Measurements from ENCODE around the gene RAP1GAP2.

The RAP1GAP2 gene

DNA sequence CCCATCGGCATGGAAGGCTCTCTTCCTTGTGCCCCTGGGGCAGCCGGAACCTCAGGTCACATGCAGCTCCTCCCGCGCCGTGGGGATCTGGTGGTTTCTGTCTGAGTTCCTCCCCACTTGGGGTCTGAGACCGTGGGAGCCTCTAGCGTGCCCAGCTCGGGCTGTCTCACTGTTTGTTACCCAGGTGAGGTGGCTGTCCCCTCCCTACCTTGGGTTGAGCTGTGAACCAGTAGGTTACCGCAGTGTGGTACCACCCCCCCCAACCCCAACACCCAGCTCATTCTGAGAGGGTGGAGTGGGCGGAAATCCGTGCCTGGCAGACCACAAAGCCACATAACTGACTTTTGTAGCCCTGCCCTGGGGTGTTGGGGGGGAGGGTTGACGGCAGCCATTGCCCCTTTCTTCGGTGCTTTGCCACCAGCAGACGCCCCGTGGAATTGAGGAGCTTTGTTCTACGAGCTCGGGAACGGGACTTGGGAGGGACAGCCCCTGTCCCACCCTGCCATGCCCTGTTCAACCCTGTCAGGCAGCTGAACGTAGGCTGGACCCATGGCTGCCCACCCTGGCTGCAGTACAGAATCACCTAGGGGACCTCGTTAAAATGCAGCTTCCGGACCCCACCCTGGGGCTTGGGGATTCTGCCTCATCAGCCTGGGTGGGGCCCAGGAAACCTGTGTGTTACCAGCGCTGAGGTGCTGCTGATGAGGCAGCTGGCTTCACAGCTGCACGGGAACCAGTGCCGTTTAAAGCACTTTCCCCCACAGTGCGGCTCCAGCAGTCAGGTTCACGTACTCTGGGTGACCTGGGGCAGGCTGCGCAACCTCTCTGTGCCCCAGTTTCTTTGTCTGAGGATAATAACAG lies 18.5 kb downstream of the RAP1GAP2 start:
- peak; percentile 35 to 49 (median 48) for DNase-seq

DNA sequence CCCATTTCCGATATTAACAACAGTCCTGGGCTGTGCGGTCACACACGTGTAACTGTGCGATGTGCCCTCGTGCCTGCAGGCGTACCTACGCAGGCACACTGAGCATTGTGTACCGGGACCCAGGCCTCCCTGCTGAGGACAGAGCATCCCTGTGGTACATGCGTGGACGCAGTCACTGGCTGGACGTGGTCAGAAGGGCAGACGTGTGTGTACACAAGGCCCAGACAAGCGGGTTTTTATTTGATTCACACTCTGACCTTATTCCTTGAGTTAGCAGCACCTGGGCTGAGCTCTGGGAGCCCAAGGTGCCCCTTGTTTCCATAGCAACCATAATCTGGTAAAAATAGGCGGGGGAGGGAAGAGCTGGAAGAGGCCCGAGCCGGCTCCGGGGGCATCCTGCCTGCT lies 19.5 kb downstream of the RAP1GAP2 start:
- DNase-seq, result no peak

DNA sequence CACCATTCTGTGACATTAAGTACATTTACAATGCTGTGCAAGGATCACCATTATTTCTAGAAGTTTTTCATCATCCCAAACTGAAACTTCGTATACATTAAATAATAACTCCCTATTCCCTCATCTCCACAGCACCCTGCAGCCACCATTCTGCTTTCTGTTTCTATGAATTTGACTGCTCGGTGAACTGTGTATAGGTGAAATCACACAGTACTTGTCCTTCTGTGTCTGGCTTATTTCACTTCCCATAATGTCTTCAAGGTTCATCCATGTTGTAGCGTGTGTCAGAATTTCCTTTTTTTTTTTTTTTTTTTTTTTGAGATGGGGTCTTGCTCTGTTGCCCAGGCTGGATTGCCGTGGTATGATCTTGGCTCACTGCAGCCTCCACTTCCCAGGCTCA lies 20.4 kb downstream of the RAP1GAP2 start:
- no peak for DNase-seq

DNA sequence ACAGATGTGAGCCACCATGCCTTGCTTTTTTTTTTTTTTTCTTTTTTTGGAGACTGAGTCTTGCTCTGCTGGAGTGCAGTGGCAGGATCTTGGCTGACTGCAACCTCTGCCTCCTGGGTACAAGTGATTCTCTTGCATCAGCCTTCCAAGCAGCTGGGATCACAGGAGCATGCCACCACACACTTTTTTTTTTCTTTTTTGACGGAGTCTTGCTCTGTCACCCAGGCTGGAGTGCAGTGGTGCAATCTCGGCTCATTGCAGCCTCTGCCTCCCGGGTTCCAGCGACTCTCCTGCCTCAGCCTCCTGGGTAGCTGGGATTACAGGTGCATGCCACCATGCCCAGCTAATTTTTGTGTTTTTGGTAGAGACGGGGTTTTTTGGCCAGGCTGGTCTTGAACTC lies 23.1 kb downstream of the RAP1GAP2 start:
- DNase-seq, result peak in 1 of 3 donors; percentile 0

DNA sequence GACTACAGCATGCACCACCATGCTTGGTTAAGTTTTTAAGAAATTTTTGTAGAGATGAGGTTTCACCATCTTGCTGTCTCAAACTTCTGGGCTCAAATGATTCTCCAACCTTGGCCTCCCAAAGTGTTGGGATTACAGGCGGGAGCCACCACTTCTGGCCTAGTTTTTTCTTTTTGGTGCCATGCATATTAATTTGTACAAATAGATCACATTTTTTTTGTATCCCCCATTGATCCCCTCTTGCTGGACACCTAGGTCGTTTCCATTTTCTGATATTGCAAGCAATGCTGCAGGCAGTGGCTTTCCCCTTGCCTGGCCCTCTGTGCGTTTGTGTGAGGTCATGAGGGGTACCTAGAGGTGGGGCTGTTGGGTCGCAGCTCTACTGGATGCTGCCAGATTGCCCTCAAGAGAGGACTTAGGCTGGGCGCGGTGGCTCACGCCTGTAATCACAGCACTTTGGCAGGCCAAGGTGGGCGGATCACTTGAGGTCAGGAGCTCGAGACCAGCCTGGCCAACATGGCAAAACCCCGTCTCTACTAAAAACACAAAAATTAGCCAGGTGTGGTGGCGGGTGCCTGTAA lies 23.8 kb downstream of the RAP1GAP2 start:
- DNase-seq, result no peak

DNA sequence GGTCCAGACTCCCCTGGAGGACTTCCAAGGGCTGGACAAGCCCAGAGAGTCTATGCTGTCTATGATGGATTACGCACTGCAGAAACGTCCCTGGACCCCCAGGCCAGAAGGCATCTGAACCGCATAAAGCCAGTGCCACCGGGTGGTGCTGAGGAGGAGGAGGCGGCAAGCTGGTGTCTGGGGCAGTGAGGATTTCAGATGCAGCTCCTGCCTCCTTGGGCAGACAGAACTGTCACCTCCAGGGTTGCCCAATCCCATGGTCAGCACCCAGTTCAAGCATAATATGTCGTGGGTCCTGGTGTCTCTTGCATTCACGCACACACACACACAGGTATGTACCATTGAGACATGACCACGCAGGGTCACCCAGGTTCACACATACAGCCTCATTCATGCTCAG lies 25.6 kb downstream of the RAP1GAP2 start:
- no peak for DNase-seq

DNA sequence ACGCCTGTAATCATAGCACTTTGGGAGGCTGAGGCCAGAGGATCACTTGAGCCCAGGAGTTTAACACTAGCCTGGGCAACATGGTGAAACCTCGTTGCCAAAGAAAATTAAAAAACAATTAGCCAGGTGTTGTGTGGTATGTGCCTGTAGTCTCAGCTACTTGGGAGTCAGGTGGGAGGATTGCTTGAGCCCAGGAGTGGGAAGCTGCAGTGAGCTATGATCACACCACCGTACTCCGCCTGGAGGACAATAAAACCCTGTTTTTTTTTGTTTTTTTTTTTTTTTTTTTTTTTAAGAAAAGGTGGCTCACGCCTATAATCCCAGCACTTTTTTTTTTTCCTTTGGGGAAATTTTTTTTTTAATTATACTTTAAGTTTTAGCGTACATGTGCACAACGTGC lies 26.1 kb downstream of the RAP1GAP2 start:
- DNase-seq, result no peak

DNA sequence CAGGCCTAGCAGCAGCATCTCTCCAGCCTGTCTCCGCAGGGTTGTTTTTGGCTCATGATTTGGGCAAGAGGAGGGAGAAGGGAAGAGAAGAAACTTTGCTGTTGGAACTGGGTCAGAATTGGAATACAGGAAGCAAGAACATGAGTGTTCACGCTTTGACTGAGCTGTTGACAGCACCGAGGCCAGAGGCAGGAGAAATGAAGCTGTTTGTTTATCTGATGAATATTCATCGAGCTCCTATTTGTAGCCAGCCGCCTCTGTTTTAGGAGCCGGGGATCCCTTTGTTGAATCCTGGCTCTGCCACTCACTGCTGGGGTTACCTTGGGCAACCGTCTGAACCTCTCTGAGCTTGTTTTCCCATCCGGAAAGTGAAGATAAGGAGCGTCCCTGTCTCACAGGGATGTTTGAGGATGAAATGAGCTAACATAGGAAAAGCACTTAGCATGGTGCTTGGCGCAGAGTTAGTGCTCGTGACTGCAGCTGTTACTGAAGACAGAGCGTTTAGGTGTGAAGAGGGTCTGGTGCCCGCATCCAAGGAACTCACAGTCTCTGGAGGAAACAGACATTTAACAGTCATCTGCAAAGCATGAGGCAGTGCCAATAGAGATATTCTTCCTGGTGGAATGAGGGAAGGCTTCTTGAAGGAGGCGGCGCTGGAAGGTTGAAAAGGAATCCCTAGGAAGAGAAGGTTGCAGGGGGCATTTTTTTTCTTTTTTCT lies 29.2 kb downstream of the RAP1GAP2 start:
- peak in 1 of 3 donors; percentile 13 for DNase-seq

DNA sequence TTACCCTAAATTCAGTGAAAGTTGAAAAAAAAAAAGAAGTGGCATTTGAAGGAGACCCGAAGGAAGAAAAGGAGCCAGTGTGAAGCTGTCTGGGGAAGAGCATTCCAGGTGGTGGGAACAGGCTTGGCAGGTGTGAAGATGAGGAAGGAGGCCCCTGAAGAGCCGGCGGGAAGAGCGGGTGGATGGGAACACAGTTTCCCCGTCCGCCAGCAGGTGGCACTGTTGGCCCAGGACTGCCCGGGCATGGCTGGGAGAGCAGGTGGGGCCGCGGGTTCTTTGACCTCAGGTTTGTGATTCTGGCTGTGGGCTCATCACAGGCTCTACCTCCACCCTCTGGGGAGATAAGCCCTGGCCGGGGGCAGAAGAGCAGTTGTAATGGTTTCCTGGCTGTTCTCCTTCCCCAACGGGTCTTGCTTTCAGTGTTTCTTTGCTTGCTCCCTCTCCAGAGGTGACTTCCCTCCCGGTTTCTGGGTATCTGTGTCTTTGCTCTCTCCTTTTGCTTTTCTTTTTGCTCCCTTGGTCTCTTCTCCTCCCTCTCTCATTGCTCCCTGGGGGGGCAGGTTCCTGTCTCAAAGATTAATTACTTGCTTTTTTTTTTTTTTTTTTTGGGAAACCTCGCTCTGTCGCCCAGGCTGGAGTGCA lies 32.3 kb downstream of the RAP1GAP2 start:
- peak; percentile 69 to 85 (median 79) for DNase-seq

DNA sequence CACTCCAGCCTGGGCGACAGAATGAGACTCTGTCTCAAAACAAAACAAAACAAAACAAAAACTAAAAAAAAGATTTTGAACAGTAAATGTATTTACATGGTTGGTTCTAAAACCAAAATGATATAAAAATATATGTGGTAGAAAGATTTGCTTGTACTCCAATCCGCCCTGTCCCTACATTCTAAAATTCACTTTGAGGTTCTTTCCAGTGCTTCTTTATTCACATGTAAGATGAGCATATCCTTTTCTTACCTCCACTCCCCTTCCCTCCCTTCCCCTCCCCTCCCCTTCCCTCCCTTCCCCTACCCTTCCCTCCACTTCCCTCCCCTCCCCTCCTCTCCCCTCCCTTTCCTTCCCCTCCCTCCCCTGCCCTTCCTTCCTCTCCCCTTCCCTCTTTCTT lies 34.4 kb downstream of the RAP1GAP2 start:
- no peak for DNase-seq

DNA sequence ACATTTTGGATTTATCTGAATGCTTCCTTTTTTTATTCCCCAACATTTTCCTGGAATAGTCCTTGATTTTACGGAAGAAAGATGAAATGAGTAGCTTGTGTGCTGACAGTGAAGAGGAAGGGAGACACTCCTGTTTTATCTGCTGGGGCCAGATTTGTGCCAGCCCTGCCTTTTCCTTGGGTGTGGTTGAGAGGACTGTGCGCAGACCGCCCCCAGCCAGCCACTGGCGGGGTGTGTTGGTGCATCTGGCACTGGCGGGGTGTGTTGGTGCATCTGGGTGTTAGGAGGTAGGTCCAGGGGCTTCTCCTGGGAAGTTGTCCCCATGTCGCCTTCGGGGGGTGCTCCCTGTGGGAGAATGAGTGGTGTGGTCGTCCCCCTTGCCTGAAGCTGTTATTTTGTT lies 39.5 kb downstream of the RAP1GAP2 start:
- no peak for DNase-seq

DNA sequence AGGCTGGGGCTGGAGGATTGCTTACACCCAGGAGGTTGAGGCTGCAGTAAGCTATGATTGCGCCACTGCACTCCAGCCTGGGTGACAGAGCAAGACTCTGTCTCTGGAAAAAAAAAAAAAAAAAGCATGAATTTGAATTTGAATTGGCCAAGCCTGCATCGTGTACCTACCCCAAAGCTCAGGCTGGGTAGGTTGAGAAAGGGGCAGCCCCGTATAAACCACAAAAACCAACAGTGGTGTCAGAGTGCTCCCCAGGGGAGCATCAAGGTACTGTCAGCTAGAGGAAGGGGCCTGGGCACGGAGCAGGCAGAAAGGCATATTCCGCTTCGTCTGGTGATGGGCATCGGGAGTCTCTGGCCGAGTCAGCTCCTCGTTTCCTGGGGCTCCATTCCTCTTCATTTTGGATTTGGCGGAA lies 40.9 kb downstream of the RAP1GAP2 start:
- DNase-seq, result no peak

DNA sequence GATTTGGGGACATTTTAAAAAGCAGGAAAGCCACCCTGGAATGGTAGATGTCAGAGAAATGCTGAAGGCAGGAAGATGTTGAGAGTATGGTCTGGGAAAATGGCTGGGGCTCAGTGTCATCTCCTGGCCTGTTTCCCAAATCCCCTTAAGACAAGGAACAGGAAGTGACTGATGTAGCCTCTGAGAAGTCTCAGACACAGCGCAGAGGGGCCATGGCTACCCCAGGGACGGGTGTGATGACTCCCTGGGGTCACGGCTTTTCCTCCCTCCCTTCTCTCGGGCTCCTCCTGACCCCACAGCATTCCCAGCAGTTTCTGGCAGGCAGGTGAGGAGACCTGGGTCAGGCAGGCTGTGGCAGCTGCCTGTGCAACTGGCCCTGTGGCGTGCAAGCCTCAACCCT lies 45.4 kb downstream of the RAP1GAP2 start:
- peak; percentile 27 to 41 (median 35) for DNase-seq

DNA sequence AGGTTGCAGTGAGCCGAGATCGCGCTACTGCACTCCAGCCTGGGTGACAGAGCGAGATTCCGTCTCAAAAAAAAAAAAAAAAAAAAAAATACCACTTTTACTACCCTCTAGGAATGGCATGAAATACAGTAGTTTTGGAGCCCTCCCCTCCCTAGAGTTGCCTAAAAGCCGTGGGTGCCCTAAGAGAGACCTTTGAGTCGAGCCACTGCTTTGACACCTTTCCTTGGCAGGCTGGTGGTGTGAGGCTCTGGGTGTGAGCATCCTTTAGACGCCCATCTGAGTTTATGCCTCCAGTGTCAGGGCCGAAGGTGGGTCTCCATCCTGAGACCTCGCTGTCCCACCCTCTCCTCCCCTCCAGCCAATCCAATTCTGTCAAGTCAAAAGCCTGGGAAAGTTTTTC lies 46.2 kb downstream of the RAP1GAP2 start:
- DNase-seq, result no peak

DNA sequence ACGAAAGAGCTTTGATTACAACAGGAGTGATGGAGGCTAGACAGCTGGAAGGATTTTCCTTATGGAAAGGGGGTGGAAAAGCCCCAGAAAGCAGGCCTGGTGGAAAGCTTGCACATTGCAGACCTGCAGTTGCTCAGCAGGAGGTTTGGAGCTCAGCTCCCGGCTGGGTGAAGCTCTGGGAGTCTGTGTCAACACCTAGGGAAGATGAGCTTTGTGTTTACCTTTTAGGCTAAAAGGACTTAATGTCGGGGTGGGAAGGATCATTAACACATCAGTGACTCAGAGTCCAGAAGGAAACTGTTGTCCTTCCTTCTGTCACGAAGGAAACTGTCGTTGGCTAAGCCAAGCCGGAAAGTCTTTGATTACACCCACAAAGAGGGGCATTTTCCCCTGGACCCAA lies 48.2 kb downstream of the RAP1GAP2 start:
- peak; percentile 33 to 56 (median 53) for DNase-seq

DNA sequence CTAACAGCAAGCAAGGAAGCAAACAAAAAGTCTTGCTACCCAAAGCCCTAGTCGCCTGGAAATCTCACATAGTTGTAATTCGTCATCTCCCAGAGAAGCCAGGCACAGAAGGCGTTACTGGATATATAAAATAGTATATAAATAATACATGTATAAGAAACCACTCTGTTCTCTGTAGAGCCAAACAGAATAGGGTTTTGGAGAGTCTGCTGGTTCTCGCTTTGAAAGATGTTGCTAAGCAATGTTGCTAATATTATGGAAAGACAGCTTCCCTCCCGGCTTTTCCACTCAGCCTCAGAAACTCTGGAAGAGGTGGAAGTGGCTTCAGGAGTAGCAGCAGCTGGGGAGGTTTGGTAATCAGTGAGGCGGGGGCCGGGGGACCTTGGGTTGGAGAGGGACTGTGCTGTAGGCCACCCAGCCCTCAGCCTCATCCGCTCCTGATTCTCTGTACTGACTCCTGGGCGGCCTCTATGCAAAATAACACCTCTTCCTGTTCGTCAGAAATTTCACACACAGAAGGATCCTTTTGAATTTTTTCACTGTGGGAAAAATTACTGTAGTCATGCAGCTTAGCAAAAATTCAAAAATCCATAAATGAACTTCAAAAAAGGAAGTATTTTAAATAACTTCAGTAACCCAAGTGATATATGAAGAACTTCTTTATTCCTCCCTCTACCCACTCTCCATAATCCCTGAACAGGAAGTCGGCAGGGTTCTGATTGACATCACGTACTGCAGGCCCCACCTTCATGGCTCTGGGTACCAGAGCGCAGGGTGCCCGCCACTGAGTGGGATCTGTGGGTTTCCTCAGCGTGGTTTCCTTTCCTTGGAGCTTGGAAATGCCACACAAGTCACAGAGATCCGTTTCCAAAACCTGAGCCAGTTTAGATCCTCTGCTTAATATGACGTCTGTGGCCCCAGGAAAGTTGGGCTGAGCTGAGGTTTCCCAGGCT lies 51.4 kb downstream of the RAP1GAP2 start:
- DNase-seq, result peak; percentile 90 to 94 (median 91)

DNA sequence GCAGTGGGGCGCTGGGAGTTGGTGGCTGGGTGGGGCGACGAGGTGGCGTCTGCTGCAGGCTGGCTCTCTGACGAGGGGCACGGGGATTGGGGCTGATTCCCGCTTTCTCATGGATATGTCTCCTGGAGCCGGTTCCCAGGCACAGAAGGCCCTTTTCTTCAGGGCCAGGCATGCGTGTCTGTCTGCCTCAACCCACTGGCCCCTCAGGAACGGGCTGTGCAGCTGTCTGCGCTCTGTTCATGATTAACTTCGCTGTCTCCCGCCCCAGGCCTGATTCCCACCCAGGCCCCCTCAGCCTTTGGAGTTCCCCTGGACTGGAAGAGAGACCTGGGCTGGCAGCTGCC lies 53.1 kb downstream of the RAP1GAP2 start:
- no peak for DNase-seq

DNA sequence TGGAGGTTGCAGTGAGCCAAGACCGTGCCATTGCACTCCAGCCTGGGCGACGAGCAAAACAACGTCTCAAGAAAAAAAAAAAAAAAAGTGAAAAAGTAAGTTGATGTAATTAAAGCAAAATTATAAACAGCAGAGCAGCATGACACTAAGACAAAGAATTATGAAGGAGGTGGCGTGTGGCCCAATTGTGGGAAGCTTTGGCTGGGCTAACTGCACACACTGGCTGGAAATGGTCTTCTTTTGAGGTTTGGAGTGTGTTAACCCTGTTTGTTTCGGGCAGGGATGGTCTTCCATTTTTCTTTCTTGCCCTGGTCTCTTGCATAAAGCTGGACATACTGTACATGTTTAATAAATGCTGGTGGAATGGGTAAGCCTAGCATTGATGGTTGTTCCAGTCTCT lies 54.8 kb downstream of the RAP1GAP2 start:
- DNase-seq, result no peak

DNA sequence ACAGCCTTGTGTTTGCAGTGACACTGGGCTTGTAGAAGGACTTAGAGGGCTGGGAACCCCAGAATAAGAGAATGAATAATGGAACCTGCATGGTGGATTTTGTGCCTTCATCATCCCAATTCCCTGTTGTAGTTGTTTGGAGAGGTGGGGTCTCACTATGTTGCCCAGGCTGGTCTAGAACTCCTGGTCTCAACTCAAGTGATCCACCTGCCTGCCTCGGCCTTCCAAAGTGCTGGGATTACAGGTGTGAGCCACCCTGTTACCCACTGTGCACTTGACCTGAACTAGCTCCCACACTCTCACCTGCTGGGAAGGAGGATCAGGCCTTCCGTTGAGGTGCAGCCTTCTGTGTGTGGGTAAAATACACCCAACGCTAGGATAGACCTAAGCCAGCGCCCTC lies 55.4 kb downstream of the RAP1GAP2 start:
- DNase-seq, result no peak

DNA sequence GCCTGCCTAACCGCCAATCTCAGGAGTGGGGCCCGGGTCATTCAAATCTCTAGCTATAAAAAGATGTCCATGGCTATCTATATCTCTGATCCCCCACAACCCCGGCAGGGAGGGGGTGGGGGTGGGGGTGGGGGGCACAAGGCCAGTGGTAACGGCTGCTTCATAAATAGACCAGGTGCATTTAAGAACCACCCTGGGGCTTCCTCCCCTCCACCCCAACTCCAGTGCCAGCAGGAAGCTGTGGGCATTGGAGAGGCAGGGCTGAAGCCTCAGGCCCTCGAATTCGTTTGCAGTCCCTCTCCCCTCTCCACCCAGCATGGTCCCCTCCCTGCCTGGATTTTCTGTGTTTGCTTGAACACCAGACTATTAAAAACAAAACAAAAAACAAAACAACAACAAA lies 56.0 kb downstream of the RAP1GAP2 start:
- DNase-seq, result no peak

DNA sequence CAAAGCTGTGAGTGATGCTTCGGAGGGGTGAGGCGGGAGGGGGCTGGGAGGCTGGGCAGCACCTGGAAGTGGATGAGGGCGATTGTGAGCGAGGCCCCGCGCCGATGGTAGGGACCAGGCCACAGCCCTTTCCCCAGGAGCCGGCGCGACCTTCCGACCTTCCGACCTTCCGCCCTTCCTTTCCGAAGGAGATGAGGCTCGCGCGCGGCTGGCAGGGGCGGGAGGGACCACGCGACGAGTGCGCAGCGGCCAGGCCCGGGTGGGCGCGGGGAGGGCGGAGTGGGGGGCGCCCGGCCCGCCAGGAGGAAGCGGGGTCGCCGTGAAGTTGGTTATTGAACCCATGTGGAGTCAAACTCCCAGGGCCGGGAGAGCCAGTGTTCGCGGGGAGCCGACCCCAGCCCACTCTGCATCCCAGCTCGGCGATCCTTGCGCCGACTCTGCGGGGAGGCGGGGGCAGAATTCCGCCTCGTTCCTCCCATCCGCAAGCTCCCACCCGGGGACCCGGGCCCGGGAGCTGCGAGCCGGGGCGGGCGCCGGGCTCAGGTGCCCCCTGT lies 56.6 kb downstream of the RAP1GAP2 start:
- peak in 1 of 3 donors; percentile 39 for DNase-seq
